ENCODE data around the gene ANKK1.

The ANKK1 gene

GRCh38 chr11:113410414-113411135 lies 23.0 kb downstream of the ANKK1 start:
- DNase-seq (ENCODE audit: low spot score) = no peak

GRCh38 chr11:113411536-113411935 lies 24.0 kb downstream of the ANKK1 start:
- no peak for DNase-seq (ENCODE audit: low spot score)

GRCh38 chr11:113412675-113413074 lies 25.1 kb downstream of the ANKK1 start:
- no peak for DNase-seq (ENCODE audit: low spot score)

GRCh38 chr11:113415343-113415742 lies 27.8 kb downstream of the ANKK1 start:
- DNase-seq (ENCODE audit: low spot score) = no peak

GRCh38 chr11:113417428-113417827 lies 29.8 kb downstream of the ANKK1 start:
- DNase-seq (ENCODE audit: low spot score) = no peak

GRCh38 chr11:113419454-113420003 lies 31.9 kb downstream of the ANKK1 start:
- no peak for DNase-seq (ENCODE audit: low spot score)

GRCh38 chr11:113420808-113421207 lies 33.2 kb downstream of the ANKK1 start:
- no peak for DNase-seq (ENCODE audit: low spot score)

- DNase-seq (ENCODE audit: low spot score) = no peak
These were observed 39.1 kb downstream of the ANKK1 start for GRCh38 chr11:113426686-113427085.

GRCh38 chr11:113431746-113432145 lies 44.2 kb downstream of the ANKK1 start:
- DNase-seq (ENCODE audit: low spot score) = no peak

GRCh38 chr11:113435190-113435968 lies 47.8 kb downstream of the ANKK1 start:
- DNase-seq (ENCODE audit: low spot score) = no peak

GRCh38 chr11:113436672-113437252 lies 49.2 kb downstream of the ANKK1 start:
- DNase-seq (ENCODE audit: low spot score) = no peak

- no peak for DNase-seq (ENCODE audit: low spot score)
These were observed 53.2 kb downstream of the ANKK1 start for GRCh38 chr11:113440816-113441215.

GRCh38 chr11:113444502-113445123 lies 57.0 kb downstream of the ANKK1 start:
- DNase-seq (ENCODE audit: low spot score) = no peak

GRCh38 chr11:113446112-113446511 lies 58.5 kb downstream of the ANKK1 start:
- no peak for DNase-seq (ENCODE audit: low spot score)

- DNase-seq (ENCODE audit: low spot score) = no peak
These were observed 59.4 kb downstream of the ANKK1 start for GRCh38 chr11:113446938-113447337.

- peak; percentile 25 for DNase-seq (ENCODE audit: low spot score)
These were observed 60.2 kb downstream of the ANKK1 start for GRCh38 chr11:113447621-113448315.

GRCh38 chr11:113448316-113448677 lies 60.7 kb downstream of the ANKK1 start:
- no peak for DNase-seq (ENCODE audit: low spot score)

- DNase-seq (ENCODE audit: low spot score) = no peak
These were observed 62.2 kb downstream of the ANKK1 start for GRCh38 chr11:113449743-113450142.
